ENCODE results near the gene LAMC3.
"Not testable (repeated sequence)": the region's sequence is repeated elsewhere in the genome, so short reads cannot be mapped to it uniquely, and the experiment has no call there.

LAMC3 gene

DNA sequence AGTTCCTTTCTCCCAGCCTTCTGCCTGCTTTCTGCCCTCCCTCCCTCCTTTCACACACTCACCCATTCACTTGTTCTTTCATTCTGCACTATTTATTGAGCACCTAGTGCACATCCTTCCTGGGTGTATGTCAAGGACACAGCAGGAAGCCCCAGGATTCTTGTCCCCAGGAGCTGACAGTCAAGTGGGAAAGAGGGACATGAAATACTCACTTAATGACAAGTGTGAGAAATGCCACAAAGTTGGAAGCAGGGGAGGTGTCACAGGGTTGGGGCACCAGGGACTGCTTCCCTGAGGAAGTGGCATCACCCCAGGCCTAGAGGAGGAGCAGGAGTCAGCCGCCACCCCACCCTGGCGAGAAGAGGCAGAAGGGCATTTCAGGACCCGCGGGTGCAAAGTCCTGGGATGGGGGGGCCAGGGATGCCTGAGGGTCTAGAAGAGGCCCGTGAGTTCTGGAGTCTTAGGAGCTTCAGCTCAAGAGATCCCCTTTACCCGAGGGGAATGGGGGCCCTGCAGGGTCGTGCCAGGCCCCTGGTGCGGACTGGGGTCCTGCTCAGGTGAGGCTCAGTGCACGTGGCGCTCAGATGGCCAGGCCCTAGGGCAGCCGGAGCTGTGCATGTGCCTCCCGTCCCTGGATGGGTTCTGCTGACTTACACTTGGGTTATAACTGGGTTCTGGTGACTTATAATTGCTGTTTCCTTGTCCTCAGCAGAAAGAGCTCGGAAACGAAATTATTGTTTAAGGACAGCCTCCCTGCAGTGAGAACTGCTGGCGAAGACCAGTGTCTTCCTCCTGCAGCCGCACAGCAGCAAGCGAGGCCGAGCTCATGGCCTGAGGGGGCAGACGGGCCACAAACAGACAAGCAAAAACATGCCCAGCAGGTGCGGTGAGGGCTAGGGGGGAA, 16.9 kb upstream of the LAMC3 start:
- DNase-seq (ENCODE audit: low read depth), result no peak

DNA sequence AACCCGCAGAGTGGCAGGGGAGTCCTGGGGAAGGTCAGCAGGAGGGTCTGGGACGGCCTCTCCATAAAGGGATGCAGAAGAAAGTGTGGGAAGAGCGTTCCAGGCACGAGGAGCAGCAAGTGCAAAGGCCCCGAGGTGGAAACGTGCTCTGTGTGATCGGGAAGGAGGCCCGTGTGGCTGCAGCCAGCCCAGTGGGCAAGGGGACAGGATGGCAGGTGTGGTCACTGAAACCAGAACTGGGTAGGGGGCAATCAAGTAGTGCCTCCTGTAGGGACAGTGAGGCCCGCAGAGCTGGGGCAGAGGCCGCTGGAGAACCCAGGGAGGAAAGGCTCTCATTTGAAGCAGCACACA, 16.3 kb upstream of the LAMC3 start:
- DNase-seq (ENCODE audit: low read depth), result no peak

DNA sequence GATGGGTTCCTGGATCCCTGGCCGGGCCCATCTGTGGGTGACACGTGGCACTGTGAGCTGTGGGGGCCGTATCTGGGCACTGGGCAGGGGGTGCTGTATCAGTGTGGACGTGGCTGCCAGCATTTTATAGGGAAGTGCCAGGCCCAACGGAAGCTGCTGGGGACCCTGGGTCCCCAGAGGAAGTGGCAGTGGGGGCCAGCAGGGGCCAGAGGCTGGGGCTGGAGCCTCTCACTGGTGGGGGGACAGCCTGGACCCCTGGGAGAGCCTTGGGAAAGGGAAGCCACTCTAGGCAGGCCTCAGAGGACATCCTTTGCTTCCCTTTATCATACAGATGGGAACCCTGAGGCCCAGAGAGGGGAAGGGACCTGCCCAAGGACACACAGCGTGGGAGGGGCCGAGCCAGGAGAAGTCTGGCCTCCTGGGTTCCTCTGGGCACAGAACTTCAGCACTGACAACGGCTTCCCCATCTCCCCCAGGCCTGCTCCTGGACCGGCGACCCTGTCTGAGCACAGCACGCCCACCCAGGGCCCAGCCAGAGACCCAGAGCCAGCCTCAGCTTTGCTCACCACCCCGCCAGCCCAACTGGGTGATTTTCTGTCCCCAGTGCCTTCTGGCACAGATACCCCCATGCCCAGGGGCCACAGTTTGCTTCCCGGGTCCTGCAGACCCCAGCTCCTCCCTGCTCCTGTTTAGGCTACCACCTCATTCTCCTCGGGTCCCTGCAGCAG, 15.5 kb upstream of the LAMC3 start:
- DNase-seq (ENCODE audit: low read depth), result no peak

DNA sequence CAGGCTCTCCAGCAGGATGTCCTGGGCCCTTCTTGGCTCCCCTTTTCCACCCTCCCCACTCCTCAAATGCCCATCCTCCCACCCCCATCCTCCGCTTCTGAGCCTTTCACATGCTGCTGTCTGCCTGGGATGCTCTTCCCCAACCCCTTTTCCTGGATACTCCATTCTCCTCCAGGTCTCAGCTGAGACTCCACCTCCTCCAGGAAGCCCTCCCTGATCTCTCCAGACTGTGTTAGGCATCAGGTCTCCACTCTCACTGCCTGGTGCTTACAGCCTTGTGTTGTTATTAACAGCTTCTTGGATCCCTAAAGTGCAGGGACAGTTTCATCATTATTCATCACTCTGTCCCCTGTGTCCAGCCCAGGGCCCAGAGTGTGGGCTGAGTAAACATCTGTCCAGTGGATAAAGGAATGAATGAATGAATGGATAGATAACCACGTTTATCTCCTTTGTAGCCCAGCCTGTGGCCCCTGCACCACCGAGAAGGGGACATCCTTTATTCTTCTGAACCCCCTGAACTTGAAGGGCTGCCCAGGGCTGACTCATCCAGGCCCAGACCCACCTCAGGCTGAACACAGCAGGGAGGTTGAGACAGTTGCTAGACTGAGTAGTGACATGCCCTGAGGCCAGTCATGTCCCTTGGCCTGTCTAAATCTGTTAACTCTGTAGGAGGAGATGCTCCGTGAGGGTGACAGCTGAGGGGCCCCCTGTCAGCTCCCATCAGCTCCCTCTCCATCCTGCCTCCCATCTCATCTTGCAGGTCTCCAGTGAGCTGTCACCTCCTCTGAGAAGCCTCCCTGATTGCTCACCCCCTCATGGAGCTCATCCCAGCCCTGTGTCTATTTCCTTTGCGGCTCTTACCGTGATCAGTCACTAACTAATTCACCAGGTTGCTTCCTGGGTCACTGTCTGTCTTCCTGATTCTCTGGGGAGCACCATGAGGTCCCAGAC, 14.6 kb upstream of the LAMC3 start:
- DNase-seq (ENCODE audit: low read depth), result no peak

DNA sequence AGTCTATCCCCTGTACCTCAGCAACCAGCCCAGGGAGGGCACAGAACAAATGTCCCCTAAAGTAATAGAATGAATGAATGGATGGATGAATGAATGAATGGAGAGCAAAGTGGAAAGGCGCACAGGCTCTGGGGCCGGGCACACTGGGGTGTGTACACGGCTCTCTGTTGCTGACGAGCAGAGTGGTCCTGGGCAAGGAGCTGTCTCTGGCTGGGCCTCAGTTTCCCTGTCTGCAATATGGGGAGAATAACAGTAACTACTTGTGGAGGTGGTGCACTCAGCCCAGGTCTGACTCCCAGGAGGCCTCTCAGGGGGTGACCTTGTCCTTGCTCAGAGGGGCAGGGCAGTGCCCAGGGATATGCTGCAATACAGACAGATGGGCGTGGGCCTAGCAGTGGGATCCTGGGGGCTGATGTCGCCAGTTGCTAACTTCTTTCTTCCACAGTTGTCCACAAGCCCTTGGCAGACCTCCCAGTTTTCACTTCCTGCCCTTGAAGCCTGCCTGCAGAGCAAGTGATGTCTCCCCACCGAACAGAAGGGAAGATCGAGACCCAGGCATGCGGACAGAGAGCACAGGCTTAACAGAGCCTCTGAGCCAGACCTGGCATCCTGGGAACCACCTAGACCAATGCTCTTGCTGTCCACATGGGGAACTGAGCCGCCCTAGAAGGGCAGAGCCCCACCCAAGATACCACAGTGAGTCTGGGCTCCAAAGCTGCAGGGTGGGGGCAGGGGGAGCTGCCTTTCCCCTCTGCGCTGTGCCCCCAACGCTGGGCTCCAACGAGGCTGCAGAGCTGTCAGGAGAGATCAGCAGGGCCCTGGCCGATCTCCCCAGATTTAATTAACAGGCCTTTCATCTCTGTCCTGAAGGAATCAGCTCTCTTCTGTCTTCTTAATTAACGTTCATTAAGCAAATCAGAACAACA, 13.6 kb upstream of the LAMC3 start:
- DNase-seq (ENCODE audit: low read depth), result no peak

DNA sequence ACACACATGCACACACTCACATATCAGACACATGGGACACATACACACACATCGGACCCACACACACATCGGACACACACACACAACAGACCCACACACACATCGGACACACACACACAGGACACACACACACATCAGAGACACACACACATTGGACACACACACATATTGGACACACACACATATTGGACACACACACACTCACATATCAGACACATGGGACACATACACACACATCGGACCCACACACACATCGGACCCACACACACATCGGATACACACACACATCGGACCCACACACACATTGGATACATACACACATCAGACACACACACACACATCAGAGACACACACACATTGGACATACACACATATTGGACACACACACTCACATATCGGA, 12.8 kb upstream of the LAMC3 start:
- no peak for DNase-seq (ENCODE audit: low read depth)

DNA sequence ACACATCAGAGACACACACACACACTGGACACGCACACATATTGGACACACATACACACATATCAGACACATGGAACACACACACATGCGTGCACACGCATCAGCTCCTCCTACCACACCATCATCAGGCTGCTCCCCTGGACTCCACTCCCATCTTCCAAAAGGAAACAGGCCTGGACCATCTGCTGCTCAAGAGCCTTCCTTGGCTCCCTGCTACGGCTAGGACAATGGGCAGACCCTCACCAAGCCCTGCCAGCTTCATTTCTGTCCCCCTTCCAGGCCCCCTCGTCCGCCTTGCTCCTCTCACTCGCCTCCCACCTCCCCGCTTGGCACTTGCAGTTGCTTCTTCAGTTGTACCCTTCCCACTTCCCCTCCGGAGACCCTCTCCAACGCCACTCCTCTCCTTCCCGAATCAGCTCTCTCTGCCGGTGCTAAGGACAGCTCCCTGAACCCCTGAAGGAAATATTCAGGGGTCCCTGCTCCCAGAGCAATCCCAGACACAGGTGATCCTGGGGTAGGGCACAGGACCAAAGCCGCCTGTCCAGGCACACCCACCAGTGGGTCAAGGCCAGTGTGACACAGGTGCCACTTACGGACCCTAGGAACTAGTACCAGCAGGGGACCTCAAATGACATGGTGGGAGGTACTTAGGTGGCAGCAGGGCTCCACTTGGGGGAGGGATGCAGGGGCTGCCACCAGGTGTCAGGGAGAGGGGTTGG, 12.1 kb upstream of the LAMC3 start:
- DNase-seq (ENCODE audit: low read depth), result no peak

DNA sequence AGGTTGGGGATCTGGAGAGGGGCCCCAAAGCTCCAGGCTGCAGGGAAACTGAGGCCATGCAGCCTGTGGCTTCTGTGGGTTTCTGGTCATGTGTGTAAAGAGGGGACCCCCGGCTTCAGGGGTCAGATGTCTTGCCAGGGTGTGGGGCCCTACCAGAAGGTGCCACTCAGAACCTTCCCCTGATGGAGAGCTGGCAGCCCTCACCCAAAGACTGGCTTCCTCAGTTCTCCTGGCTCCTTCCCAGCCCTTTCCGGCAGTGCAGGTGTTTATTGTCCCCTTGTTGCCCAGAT, 11.6 kb upstream of the LAMC3 start:
- no peak for DNase-seq (ENCODE audit: low read depth)

DNA sequence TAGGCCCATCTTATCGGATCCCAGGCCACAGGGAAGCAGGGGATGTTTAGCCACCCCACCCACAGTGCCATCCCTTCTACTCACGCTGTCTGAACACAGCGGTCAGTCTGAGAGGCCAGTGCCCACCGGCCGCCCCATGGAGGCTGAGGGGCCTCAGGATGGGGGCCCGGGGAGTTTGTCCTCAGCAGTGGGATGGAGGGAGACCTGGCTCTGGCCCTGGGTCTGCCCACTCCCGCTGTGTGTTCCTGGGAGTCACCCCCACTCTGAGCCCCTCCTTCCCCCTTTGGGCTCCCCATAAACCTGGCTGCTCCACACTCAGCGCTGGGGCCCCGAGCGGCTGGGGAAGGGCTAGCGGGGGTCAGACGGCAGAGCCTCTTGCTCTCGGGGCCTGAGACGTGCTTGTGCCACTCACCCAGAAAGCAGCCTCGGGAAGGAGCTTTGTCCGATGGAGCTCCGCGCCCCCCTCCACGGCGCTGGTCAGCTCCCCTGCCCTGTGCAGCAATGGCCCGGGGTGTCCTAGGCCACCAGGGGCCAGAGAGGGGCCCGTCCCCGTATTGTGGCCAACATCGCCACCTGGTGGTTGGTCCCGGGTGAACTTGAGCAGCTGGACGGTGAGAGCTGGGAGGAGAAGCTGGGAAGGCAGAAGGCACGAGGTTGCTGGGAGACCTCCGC, 10.9 kb upstream of the LAMC3 start:
- peak; percentile 47 for DNase-seq (ENCODE audit: low read depth)

DNA sequence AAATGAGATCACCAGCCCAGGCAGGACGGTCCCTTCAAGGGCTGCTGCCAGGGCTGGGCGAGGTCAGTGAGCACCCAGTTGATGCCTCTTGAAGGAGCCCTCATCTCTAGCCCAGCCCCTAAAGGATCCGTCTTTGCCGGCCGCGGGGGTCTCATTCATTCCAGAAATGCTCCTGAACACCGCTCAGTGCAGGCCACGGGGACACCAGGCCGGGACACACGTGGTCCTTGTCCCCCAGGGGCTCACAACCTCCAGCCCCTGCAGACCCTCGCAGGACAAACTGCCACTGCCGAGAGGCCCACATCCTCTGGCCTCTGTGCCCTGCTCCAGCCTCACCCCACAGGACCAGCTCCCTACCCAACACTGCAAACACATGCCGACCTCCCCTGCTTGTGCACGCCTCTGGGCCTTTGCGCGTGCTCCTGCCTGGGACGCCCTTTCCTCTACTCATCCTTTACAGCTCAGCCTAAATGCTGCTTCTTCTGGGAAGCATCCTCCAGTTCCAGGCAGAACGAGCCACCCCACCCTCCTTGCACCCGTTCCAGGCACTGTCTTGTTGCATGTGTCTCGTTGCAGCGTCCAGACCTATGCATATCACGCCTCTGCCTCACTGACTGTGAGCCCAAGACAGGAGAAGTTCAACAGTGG, 10.3 kb upstream of the LAMC3 start:
- no peak for DNase-seq (ENCODE audit: low read depth)

DNA sequence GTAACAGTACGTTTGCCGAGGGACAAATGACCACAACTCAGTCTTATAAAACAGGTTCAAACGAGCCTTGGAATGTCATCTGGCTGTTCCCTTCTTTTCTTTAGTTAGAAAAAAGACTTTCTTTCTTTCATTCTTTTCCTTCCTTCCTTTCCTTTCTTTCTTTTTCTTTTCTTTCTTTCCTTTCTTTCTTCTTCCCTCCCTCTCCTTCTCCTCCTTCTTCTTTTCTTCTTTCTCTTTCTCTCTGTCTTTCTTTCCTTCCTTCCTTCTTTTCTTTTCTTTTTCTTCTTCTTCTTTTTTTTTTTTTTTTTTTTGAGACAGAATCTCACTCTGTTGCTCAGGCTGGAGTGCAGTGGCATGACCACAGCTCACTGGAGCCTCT, 9.7 kb upstream of the LAMC3 start:
- DNase-seq (ENCODE audit: low read depth), result no peak

DNA sequence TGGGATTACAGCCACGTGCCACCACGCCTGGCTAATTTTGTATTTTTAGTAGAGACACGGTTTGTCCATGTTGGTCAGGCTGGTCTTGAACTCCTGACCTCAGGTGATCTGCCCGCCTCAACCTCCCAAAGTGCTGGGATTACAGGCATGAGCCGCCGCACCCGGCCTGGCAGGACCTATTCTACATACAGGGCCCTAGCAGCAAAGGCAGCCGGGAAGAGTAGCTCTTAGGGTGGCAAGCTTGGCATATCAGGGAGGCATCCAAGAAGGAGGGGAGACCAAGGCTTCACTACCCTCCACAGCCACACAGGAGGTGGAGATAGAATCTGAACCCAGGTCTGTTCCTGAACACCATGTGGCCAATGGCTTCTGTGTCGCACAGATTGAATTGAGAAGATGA, 8.4 kb upstream of the LAMC3 start:
- not testable (repeated sequence) for DNase-seq (ENCODE audit: low read depth)

DNA sequence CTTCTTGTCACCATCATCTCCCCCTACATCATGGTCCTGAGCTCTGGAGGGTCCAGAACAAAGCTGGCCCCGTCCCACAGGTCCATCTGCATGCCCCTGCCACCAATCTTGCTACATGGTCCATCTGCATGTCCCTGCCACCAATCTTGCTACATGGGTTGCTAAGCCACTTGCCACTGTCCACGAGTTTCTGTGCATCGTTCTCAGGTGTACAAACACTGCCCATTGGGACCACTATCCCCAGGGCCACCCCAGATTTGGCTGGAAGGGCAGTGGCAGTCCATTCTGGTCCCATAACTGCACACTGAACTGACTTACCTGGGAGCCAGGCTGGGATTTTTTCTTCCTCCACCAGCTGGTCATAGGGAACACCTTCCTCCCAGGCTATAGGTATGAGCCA, 8.0 kb upstream of the LAMC3 start:
- no peak for DNase-seq (ENCODE audit: low read depth)

DNA sequence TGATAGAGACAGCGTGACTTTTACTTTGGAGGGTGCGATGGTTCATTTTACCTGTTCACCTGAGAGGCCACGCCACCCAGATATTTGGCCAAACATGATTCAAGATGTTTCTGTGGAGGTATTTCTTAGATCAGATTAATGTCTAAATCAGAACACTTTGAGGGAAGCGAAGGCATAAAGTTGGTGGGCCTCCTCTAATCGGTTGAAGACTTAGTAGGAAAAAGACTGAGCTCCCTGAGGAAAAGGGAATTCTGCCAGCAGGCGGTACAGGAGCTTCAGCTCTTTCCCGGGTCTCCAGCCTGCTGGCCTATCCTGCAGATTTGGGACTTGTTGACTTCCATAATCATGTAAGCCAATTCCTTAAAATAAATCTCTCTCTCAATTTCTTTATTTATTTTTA, 7.0 kb upstream of the LAMC3 start:
- DNase-seq (ENCODE audit: low read depth), result no peak

DNA sequence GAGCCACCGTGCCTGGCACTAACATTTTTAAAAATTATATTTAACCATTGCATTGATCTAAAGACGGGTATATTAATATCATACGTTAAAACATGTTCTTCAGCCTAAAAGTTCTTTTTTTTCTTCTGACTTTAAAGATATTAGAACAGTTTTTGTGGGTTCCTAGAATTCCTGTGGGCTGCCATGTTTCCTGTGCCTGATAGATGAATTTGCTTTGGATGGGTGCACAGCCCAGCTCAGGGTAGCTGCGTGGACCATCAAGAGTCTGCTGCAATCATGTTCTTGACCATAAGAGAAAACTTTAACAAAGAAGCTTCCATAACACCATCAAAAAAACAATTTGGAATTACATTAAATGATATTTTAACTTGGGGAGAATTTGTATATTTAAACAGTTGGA, 2.4 kb upstream of the LAMC3 start:
- no peak for DNase-seq (ENCODE audit: low read depth)

DNA sequence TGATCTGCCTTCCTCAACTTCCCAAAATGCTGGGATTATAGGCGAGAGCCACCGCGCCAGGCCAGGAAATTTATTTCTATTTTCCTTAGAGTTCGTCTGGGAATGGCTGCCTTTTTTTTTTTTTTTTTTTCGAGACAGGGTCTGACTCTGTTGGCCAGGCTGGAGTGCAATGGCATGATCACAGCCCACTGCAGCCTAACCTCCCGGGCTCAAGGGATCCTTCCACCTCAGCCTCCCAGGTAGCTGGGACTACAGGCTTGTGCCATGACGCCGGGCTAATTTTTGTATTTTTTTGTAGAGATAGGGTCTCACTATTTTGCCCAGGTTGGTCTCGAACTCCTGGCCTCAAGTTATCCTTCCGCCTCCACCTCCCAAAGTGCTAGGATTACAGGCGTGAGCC, 888 bp upstream of the LAMC3 start:
- no peak for DNase-seq (ENCODE audit: low read depth)

DNA sequence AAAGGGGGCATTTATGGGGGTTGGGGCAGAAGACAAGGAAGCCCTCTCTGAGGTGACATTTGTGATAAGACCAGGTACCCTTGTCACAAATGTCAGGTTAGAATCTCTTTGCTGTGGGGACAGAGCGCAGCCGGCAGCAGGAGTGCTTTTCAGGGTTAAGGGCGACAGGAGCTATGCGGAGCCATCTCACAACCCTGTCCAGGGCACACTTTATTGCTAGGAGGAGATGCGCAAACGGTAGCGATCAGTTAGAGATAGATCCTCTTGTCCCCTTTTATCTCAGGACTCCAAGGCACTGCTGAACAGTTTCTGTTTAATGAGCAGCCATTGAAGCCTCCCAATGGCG, 438 bp upstream of the LAMC3 start:
- DNase-seq (ENCODE audit: low read depth), result no peak

DNA sequence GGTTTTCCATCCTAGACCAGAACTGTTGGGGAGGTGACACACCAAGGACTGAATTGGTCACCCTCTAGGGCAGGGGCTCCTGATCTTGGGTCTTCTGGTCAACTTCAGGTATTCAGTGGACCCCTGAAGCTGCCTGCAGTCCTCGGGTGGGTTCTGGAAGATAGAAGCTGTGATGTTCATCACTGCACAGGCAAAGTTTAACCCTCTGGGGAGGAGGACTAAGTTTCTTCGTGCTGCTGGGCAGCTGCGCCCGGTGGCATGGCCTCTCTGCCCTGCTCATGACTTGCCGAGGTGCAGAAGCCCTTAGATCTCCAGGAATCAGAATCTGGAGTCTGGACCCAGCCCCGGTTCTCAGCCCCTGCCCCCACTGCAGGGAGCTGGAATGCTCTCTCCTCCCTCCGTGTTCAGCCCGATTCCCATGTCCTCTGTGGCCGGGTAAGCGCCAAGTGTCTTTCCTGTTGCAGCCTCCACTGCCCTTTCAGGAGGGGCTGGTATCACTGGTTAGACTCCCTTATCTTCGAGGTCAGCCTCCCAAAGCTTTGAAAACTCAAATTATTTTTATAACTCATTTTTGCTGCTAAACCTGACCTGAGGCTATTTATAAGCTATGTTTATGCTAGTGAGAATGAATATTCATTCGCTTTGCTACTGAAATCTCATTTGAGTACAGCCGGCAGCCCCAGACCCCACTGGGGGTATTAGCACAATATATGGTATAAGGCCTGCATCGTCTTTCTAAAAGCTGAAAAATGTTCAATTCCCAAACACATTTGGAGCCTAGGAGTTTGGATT, 1.7 kb downstream of the LAMC3 start:
- no peak for DNase-seq (ENCODE audit: low read depth)
